22Rv1 (cell line): ENCODE data around the gene MELTF.

Source experiments
- ZFX ChIP-seq: fragments of 450-650 bp; IDR thresholded peaks from 2 replicates; pipeline ENCODE4 v1.6.1; 2017; ENCODE audit warnings: antibody characterized with exemption, borderline replicate concordance
- TF ChIP-seq, protein P1 (sequence below): fragments of 450-650 bp; IDR thresholded peaks from 2 replicates; pipeline ENCODE4 v1.5.1; 2017; ENCODE audit warnings: mild to moderate bottlenecking

DNA sequence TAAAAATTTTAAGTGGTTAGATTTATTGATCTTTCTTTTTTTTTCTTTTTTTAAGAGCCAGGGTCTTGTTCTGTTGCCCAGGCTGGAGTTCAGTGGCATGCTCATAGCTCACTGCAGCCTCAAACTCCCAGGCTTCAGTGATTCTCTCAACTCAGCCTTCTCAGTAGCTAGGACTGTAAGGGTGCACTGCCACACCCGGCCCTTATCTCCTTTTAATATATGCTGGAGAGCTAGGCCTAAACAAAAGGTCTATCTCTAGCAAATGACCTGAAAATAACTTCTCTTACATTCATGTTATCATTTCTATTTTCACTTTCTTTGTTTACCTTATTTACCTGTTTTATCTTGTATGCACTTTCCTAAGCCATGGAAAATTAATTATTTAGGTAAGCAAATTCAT lies 35.2 kb upstream of the MELTF start:
- TF ChIP-seq, protein P1, sequence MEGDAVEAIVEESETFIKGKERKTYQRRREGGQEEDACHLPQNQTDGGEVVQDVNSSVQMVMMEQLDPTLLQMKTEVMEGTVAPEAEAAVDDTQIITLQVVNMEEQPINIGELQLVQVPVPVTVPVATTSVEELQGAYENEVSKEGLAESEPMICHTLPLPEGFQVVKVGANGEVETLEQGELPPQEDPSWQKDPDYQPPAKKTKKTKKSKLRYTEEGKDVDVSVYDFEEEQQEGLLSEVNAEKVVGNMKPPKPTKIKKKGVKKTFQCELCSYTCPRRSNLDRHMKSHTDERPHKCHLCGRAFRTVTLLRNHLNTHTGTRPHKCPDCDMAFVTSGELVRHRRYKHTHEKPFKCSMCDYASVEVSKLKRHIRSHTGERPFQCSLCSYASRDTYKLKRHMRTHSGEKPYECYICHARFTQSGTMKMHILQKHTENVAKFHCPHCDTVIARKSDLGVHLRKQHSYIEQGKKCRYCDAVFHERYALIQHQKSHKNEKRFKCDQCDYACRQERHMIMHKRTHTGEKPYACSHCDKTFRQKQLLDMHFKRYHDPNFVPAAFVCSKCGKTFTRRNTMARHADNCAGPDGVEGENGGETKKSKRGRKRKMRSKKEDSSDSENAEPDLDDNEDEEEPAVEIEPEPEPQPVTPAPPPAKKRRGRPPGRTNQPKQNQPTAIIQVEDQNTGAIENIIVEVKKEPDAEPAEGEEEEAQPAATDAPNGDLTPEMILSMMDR: no peak
- no peak for TF ChIP-seq ZFX
